Glutamatergic neuron (in vitro differentiated cells): Measurements from ENCODE around the gene AHSG. TPM values are rescaled to one million over a fixed set of nuclear protein-coding genes. Genes with fewer than 3 reads are reported as not detected.
A peak's percentile ranks its signal among the peaks of the same experiment; 100 is the strongest.

Experiments used
- DNase-seq: peaks from one replicate; pipeline ENCODE4 v3.0.0; 2022
- H3K27ac Mint-ChIP-seq: one replicate; pipeline ENCODE4 v1.8.0; 2020; ENCODE audit warnings: mild to moderate bottlenecking, mixed read lengths, inconsistent platforms; ENCODE audit not compliant: unreplicated experiment
- H3K27me3 Mint-ChIP-seq: one replicate; pipeline ENCODE4 v1.8.0; 2020; ENCODE audit warnings: mild to moderate bottlenecking, moderate library complexity, mixed read lengths, inconsistent platforms; ENCODE audit not compliant: unreplicated experiment
- H3K36me3 Mint-ChIP-seq: one replicate; pipeline ENCODE4 v1.8.0; 2020; ENCODE audit warnings: mild to moderate bottlenecking, mixed read lengths, inconsistent platforms; ENCODE audit not compliant: unreplicated experiment
- H3K4me1 Mint-ChIP-seq: one replicate; pipeline ENCODE4 v1.8.0; 2020; ENCODE audit warnings: mild to moderate bottlenecking, low read depth, mixed read lengths, inconsistent platforms; ENCODE audit not compliant: unreplicated experiment
- H3K4me3 Mint-ChIP-seq: one replicate; pipeline ENCODE4 v1.8.0; 2020; ENCODE audit warnings: mild to moderate bottlenecking, mixed read lengths, inconsistent platforms; ENCODE audit not compliant: unreplicated experiment
- H3K9me3 Mint-ChIP-seq: one replicate; pipeline ENCODE4 v1.8.0; 2020; ENCODE audit warnings: mild to moderate bottlenecking, moderate library complexity, mixed read lengths, inconsistent platforms; ENCODE audit not compliant: unreplicated experiment
- total RNA-seq: library from RNA; stranded (reverse); fragmentation: NEBNext Ultra II Directional; extraction: Animal tissue kit (Norgen Biotek cat#: 25700); gene quantifications from one replicate; pipeline ENCODE4 v1.2.1, GENCODE V29; 2021; ENCODE audit not compliant: unreplicated experiment
- TF ChIP-seq, protein P1 (sequence below): fragments of 200-600 bp; sonication (generic); IDR thresholded peaks from one replicate; pipeline ENCODE4 v1.5.0; 2021; ENCODE audit not compliant: partially characterized antibody, unreplicated experiment

Gene AHSG
- total RNA-seq, 1 donor from 2014 or later = not detected

DNA sequence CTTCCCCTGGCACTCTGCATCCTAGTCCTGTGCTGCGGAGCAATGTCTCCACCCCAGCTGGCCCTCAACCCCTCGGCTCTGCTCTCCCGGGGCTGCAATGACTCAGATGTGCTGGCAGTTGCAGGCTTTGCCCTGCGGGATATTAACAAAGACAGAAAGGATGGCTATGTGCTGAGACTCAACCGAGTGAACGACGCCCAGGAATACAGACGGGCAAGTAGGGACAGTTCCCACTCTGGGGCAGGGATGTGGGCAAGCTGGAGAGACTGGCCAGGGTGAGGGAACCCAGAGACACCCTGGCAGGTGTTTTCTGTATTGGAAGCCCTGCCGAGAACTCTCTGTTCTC lies 27.6 kb downstream of the AHSG start:
- H3K4me3 Mint-ChIP-seq = peak overlapping the region; percentile 9

DNA sequence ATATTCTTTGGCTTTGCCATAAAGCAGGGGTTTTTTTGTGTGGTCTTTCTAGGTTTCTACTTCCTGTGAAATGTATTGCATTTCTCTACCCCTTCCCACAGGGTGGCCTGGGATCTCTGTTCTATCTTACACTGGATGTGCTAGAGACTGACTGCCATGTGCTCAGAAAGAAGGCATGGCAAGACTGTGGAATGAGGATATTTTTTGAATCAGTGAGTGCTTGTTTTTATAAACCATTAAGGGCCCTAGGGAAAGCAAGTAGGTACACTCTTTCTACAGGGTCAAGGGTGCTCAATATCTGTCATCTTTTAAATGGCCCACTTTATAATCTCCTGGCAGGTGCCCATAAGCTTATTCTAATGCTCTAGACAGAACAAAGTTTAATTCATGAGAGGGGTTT lies 28.1 kb downstream of the AHSG start:
- DNase-seq = no peak
- TF ChIP-seq, protein P1, sequence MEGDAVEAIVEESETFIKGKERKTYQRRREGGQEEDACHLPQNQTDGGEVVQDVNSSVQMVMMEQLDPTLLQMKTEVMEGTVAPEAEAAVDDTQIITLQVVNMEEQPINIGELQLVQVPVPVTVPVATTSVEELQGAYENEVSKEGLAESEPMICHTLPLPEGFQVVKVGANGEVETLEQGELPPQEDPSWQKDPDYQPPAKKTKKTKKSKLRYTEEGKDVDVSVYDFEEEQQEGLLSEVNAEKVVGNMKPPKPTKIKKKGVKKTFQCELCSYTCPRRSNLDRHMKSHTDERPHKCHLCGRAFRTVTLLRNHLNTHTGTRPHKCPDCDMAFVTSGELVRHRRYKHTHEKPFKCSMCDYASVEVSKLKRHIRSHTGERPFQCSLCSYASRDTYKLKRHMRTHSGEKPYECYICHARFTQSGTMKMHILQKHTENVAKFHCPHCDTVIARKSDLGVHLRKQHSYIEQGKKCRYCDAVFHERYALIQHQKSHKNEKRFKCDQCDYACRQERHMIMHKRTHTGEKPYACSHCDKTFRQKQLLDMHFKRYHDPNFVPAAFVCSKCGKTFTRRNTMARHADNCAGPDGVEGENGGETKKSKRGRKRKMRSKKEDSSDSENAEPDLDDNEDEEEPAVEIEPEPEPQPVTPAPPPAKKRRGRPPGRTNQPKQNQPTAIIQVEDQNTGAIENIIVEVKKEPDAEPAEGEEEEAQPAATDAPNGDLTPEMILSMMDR = no peak
- Mint-ChIP-seq H3K27me3 (peaks cover 1% of the 10 kb centered on the region), H3K9me3 (peaks cover 2% of the 10 kb centered on the region), H3K4me3 (no peak overlapping the region), H3K27ac (no peak overlapping the region), H3K4me1 (peaks cover 7% of the 10 kb centered on the region), H3K36me3 (no peaks in the 10 kb centered on the region)

More for the DNA sequence above, 27.6 kb downstream of the AHSG start:
- DNase-seq = peak; percentile 33
- TF ChIP-seq, protein P1 = no peak
- H3K27ac Mint-ChIP-seq = no peak overlapping the region
- peaks cover 1% of the 10 kb centered on the region for H3K27me3 Mint-ChIP-seq
- H3K4me1 Mint-ChIP-seq = peaks cover 7% of the 10 kb centered on the region
- peaks cover 2% of the 10 kb centered on the region for H3K9me3 Mint-ChIP-seq
- H3K36me3 Mint-ChIP-seq = no peaks in the 10 kb centered on the region

DNA sequence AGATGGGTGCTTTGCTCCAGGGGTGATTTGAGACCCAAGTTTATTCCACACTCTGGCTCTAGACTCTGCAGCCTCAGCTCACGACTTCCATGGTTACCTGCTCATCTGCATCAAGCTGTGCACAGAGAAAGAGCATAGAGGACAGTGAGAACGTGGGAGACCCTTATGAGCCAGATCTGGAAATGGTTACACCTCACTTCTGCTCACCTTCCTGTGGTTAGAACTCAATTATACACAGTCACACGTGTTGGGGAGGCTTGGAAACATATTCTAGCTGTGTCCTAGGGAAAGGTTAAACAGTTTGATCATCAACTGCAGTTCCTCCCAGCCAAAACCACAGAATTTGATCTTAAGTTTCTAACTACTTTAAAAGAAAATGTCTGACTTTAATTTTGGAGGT lies 29.2 kb downstream of the AHSG start:
- Mint-ChIP-seq H3K27ac (no peak overlapping the region), H3K9me3 (peaks cover 2% of the 10 kb centered on the region), H3K27me3 (peaks cover under 1% of the 10 kb centered on the region), H3K4me1 (peaks cover 7% of the 10 kb centered on the region), H3K4me3 (no peak overlapping the region), H3K36me3 (no peaks in the 10 kb centered on the region)
- TF ChIP-seq, protein P1 = no peak
- DNase-seq = no peak

DNA sequence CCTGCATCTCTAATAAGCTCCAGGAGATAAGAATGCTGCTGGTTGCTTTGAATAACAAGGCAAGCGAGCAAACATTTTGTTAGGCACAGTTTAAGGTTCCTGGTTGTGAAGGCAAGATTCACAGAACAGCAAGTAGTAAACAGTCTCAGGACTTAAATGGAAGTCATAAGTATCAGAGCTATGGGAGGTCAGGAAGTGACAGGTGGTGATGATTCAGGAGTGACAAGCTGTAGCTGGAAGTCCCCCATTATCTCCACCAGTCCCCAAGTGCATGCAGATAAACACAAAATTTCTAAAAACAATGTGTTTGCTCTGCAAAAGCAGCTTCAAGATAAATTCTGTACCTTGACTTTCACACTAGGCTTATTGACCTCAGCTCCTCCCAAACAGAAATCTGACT lies 30.6 kb downstream of the AHSG start:
- H3K36me3 Mint-ChIP-seq = no peaks in the 10 kb centered on the region
- no peak for DNase-seq

DNA sequence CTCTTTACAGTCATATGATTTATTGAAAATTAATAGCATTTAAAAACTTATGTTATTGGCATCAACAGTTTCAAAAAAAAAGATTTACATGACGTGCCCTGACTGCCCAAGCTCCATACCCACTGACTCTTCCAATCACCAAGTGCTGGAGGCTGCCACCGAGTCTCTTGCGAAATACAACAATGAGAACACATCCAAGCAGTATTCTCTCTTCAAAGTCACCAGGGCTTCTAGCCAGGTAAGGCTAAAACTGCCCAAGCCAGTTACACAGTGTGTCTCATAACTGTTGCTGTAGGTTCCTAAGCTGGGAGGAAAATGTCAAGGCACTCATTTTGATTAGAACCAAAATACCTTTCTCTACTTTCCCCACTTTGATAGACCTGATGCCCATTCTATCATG lies 31.8 kb downstream of the AHSG start:
- peaks cover 7% of the 10 kb centered on the region for H3K4me1 Mint-ChIP-seq
- no peaks in the 10 kb centered on the region for H3K36me3 Mint-ChIP-seq
- H3K4me3 Mint-ChIP-seq = no peak overlapping the region
- TF ChIP-seq, protein P1 = no peak
- no peaks in the 10 kb centered on the region for H3K27me3 Mint-ChIP-seq
- no peak overlapping the region for H3K27ac Mint-ChIP-seq
- no peaks in the 10 kb centered on the region for H3K9me3 Mint-ChIP-seq
- DNase-seq = no peak

More for the DNA sequence above, 30.6 kb downstream of the AHSG start:
- Mint-ChIP-seq H3K9me3 (no peaks in the 10 kb centered on the region), H3K4me3 (no peak overlapping the region), H3K27me3 (no peaks in the 10 kb centered on the region), H3K27ac (no peak overlapping the region), H3K4me1 (peaks cover 7% of the 10 kb centered on the region)
- TF ChIP-seq, protein P1 = no peak
